Middle frontal gyrus (tissue), 1 donor: ENCODE results near the gene UBE2D1.
"Not testable (repeated sequence)": the region's sequence is repeated elsewhere in the genome, so short reads cannot be mapped to it uniquely, and the experiment has no call there.

ENCODE experiments used
- DNase-seq: peaks from one replicate; pipeline ENCODE4 v3.0.0-alpha.2; 2015; ENCODE audit warnings: low spot score; ENCODE audit errors: extremely low spot score

The UBE2D1 gene

GRCh38 chr10:58382489-58382995 lies 47.7 kb downstream of the UBE2D1 start:
- no peak for DNase-seq

- DNase-seq = no peak
These were observed 49.3 kb downstream of the UBE2D1 start for GRCh38 chr10:58384095-58384494.

GRCh38 chr10:58384544-58384998 lies 49.8 kb downstream of the UBE2D1 start:
- DNase-seq = no peak

DNA sequence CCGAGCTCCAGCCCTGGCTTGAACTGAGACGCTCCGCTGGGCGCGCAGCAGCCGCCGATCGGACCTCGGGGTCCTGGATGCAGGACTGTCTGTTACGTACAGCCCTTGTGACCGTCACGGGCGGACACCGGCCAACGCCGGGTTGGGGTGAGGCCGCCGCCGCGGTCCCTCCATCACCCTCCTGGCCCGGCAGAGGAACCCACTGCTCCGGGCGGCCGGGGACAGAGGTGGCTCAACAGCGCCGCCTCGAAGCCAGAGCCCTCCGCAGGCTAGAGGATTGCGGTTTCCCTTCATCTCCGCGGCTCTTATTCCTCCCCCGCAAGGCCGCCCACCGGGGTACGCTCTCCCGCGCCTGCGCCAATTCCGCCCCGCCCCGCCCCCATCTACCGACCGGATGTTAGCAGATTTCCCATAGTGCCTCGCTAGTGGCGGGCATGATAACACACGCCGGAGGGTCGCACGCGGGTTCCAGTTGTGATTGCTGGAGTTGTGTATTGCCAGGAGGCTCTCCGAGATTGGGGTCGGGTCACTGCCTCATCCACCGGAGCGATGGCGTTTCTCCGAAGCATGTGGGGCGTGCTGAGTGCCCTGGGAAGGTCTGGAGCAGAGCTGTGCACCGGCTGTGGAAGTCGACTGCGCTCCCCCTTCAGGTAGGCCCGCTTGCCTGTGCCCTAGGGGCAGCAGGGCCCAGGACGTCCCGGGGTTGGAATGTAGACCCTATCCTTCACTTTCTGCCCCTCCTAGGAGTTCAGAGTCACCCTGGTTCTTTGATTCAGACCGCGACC lies 50.4 kb downstream of the UBE2D1 start, which contains the start of gene TFAM:
TFAM (plus strand) TSS at position 412 of the 785 bp plus-strand sequence; CDS start at position 550, 138 bp downstream.
- peak; percentile 91 for DNase-seq

GRCh38 chr10:58385784-58386112 lies 50.9 kb downstream of the UBE2D1 start:
- DNase-seq = no peak

DNA sequence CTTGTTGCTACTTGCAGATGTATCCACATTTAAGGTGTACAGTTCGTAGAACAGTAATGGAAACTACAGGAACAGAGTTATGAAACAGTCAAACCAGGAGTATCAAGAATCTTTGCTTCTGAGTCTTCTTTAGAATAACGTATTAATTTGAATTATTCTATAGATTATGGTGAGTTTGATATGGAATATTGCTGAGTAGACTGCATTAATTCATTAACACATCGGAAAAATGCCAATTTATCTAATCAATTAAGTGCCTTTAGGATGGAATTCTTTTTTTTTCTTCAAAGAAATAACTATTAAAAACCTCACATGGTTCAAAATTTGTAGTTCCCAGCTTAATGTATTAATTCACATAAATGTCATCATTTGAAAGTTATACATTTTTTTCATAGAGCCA lies 54.2 kb downstream of the UBE2D1 start:
- DNase-seq = no peak

- no peak for DNase-seq
These were observed 58.5 kb downstream of the UBE2D1 start for GRCh38 chr10:58393317-58393716.

DNA sequence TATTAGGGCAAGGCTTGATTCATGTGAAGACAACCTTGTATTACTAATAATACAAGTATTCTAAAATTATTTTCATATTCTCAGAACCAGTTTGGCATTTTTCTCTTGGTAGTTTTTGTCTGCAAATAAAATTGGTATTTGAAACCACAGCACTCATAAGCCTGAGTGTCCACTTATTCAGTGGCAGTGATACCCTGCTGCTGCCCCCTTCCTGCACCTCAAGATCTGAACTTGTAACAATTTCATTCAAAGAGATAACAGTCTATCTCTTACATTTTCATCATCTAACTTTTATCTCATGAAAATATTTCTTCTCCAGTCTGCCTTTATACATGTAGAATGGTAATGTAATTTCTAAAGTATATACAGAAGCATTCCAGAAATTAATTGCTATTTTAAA lies 59.7 kb downstream of the UBE2D1 start:
- DNase-seq = no peak

GRCh38 chr10:58396057-58396456 lies 61.3 kb downstream of the UBE2D1 start:
- DNase-seq = no peak

- no peak for DNase-seq
These were observed 63.0 kb downstream of the UBE2D1 start for GRCh38 chr10:58397830-58398229.

DNA sequence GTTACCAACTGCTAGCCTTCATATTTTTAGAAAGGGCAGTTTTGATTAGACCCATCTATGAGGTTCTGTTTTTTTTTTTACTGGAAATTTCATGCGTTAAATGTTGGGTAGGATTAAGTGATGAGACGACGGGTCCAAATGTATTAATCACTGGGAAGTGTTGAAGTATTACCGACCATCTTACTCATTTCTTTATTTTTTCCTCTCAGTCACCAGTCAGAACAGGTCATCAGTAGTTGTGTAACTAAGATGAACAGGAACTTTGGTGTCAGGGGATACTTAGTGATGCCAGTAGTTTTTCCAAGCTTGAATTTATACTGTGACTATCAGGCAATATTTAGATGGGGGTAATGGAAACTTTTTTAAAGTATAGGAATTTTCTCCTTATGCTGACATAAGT lies 64.6 kb downstream of the UBE2D1 start:
- DNase-seq = no peak

GRCh38 chr10:58400609-58401008 lies 65.8 kb downstream of the UBE2D1 start:
- DNase-seq = no peak

- no peak for DNase-seq
These were observed 69.2 kb downstream of the UBE2D1 start for GRCh38 chr10:58404001-58404400.

DNA sequence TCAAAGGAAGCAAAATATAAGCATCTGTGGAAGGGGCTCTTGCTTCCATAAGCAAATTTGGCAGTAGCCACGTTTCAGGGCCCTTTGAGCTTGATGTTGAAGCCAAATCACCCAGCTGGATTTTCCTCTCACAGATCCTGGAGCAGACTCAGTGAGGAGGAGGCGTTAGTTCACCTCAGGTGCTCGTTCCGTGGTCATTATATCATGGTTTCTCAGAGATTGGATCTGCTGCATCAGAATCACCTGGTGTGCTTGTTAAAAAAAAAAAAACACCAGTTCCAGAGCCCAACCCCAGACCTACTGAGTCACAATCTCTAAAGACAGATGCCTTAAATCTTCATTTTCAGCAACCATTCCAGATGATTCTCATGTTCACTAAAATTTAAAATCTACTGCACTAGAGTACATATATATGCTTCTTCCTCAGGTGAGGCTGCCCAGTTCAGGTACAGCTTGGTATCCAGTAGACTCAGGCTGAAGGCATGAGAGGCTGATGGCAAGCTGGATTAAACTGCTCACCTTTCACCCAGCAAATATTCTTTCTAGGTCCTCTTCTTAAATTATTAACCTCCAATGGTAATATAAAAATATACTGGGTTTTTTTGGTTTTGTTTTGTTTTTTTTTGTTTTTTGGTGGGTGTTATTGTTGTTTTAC lies 75.3 kb downstream of the UBE2D1 start:
- no peak for DNase-seq

- DNase-seq = no peak
These were observed 77.7 kb downstream of the UBE2D1 start for GRCh38 chr10:58412502-58412961.

DNA sequence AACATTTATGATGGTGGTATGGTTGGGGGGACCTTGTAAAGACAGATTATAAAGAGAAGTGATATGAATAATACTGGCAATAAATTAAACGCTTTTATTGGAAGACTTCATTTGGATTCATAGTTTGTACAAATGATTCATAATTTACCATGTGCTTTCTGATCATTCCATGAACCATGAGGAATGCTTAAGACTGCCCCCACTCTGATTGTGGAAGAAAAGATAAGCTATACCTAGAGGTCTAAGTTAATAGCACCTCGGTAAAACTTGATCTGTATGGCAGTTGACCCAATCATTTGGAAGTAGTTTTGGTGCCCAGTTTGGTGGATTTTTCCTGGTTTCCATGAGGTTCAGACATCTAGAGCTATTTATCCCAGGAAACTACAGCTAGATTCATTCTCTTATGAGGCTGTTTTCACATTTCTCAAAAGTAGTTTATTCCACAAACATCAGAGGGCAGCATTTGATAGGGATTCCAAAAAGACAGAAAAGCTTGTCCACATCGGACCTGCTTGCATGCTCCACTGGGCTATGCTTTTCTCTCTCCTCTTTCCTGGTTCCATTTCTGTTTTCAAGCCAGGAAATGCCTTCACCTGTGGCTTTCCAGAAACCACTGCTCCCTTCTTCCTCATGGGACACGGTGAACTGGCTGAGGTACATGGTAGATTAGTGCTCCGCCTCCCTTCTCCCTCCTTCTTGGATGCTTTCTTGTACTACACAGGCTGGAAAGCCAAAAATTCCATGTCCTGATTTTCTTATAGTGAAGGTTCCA lies 79.7 kb downstream of the UBE2D1 start:
- no peak for DNase-seq

- DNase-seq = no peak
These were observed 81.0 kb downstream of the UBE2D1 start for GRCh38 chr10:58415757-58416156.

- not testable (repeated sequence) for DNase-seq
These were observed 83.1 kb downstream of the UBE2D1 start for GRCh38 chr10:58417902-58418301.
